Effector CD4-positive, alpha-beta T cell (primary cell): ENCODE measurements around the gene MRFAP1L1.

ENCODE experiments used
- DNase-seq: peaks from one replicate; pipeline ENCODE4 v3.0.0-alpha.2; 2020

Gene MRFAP1L1

GRCh38 chr4:6715704-6716017, 6.0 kb upstream of the MRFAP1L1 start:
- no peak for DNase-seq

DNA sequence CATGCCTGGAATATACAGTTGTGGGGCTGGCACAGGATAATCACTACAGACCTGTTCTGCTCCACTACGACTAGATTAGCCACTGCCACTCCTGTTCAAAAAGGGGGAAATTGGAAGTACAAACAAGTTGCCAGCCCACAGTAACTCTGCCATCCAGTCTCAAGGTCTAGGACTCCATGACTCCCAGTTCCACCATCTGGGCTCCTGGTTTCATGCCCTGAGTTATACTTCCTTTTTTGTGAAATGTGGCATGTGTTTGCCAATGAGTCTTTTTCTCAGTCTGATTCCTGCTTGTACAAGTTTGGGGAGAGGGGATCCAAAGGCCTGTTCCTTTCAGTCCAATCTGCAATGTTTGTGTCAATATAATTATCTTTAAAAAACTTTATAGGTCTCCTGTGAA, 5.3 kb upstream of the MRFAP1L1 start:
- DNase-seq: no peak

DNA sequence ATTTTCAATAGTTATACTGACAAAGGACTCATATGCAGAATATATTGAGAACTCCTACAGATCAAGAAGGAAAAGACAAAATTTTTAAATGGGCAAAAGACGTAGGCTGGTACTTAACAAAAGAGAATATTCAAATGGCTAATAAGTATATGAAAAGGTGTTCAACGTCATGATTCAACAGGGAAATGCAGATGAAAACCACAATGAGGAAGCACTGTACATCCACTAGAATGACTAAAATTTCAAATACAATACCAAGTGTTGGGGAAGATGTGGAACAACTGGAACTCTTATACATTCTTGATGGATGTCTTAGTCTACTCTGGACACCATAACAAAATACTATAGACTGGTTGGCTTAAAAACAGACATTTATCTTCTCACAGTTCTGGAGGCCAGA, 1.3 kb upstream of the MRFAP1L1 start:
- no peak for DNase-seq

DNA sequence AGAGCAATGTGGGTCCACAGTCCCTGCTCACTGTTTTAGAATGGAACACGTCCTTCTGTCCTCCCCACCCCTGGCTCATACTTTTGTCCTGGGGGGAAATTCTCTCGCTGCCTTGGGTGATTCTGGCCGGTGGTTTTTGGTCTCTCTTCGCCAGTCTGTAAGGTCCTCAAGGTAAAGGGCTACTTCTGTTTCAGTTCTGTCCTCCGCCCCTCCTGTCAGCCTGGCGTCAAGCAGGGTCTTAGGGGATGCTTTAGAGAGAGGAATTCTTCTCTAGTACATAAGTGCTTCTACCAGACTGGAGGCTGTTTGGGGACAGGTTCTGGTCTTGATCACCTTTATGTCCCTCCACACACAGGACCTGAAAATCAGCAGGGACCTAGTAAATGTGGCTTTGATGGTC, 617 bp upstream of the MRFAP1L1 start:
- DNase-seq: no peak

- no peak for DNase-seq
These were observed 3.5 kb downstream of the MRFAP1L1 start for GRCh38 chr4:6706173-6706572.

DNA sequence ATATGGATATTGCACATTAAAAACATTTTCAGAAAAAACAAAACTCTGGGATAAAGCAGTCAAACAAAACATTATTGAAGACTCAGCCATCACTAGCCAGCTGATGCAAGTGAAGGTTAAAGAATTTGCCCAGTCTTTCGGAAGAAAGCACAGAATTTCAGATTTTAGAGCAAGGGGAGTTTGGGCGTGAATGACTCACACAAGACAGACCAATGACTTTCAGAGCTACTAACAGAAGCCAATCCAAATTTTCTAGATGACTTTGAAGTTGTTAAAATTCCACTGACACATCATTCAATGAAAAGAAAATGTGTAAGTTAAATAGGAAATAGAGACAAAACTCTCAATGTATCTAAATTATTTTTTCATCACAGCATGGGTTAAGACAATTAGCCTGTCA, 4.0 kb downstream of the MRFAP1L1 start:
- DNase-seq: no peak

- DNase-seq: no peak
These were observed 5.9 kb downstream of the MRFAP1L1 start for GRCh38 chr4:6703786-6704185.

DNA sequence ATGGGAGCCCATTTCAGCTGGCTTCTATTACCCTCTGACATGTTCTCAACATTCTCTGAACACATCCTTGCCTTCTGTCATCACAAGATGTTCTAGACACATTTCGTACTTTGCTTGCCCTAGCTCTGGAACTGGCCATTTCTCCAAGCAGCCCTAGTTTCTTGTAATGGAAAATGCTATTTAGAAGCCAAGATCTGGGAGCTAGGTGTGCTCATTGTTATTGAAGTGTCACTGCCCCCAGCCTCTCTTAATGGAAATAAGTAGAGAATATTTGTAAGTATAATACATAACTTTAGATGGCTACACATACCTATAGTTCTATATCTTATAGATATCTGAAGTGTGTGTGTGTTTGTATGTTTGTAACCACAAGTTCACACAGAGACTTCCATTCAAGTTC, 6.9 kb downstream of the MRFAP1L1 start:
- DNase-seq: no peak

GRCh38 chr4:6701371-6701770, 8.3 kb downstream of the MRFAP1L1 start:
- peak; percentile 18 for DNase-seq

- no peak for DNase-seq
These were observed 9.8 kb downstream of the MRFAP1L1 start for GRCh38 chr4:6699903-6700302.

DNA sequence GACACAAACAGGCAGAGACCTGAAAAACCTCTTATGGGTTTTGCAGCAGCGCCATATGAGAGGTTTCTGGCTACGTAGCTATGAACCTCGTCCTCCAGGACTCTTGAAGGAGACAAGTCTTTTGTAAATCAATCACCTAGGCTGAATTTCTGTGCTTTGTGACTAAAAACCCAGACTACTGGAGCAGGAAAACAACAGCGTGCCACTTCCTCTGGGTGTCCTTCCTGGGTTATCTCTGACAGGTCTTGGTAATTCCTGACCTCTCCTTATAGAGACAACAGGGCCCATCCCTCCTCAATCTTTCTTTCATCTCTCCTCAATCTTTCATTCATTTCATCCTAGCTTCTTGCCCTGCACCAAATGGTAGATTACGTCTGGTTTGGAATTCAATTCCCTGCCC, 10.3 kb downstream of the MRFAP1L1 start:
- DNase-seq: no peak

- no peak for DNase-seq
These were observed 12.5 kb downstream of the MRFAP1L1 start for GRCh38 chr4:6697131-6697530.

DNA sequence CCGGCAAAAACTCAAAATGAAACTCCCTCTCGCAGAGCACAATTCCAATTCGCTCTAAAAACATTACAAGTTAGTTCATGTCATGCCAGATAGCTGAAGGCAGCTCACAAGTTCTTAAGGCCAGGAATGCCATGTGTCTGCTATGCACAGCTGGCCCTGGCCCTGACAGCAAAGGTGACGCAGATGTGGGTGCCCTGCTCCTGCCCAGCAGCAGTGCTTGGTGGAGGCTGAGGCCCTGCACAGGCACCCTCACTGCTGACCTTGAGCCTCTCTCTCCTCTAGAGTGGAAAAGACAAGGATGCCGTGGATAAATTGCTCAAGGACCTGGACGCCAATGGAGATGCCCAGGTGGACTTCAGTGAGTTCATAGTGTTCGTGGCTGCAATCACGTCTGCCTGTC, 13.1 kb downstream of the MRFAP1L1 start:
- no peak for DNase-seq

GRCh38 chr4:6695660-6696610, 13.7 kb downstream of the MRFAP1L1 start:
- DNase-seq: peak; percentile 55

DNA sequence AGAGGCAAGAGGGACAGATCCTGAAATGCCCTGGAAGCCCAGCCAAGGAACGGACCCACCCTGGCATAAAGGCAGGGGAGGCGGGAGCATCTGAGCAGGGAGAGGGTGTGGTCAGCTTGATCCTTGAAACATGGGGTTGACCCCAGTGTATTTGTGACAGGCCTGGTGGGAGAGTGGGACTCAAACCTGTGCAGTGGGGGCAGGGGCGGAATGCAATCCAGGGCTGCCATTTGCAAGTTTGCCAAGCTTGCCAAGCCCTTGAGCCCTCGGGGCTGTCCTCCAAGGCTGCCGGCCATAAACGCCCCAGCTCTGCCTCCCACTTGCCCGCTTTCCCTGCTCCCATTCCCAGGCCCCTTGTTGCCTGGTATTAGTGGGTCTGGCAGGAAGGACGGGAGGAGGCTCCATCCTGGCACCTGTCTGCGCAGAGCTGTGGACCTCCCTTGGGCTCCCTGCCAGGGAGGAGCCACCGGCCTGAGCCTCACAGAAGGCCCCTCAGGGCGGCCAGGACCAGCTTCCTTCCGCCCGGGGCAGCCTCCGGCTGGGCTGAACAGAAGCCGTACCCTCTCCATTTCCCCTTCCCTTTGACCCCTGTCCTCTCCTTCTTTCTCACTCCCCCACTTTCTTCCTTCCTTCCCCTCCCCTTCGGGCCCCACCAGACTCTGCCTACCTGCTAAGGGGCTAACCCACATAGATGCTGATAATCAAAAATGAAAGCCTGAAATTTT, 15.3 kb downstream of the MRFAP1L1 start:
- DNase-seq: no peak

- DNase-seq: no peak
These were observed 16.2 kb downstream of the MRFAP1L1 start, which contains the start of gene S100P for GRCh38 chr4:6693231-6694176. Gene S100P, plus strand, starts transcription at chr4:6693878. Its CDS starts 55 bp downstream, at chr4:6693933.

DNA sequence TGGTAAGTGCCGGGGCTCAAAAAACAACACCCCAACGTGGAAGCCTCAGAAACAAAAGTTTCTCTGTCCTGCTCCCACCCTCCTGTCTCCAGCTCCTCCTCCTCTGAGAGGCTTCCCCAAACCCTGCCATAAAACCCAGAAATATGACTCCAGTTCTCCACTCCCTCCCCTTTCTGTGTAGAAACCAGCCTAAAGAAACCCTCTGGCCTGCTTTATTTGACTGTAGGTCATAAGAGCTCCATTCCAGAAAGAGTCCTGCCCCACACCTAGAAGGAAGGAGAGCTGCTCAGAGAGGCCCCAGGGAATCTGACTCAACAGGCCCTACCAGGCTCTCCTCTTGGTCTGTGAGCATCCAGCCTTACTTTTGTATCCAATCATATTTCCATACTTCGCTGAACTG, 16.9 kb downstream of the MRFAP1L1 start:
- no peak for DNase-seq

- DNase-seq: no peak
These were observed 17.3 kb downstream of the MRFAP1L1 start for GRCh38 chr4:6692379-6692778.

GRCh38 chr4:6689506-6689960, 20.1 kb downstream of the MRFAP1L1 start:
- DNase-seq: no peak

GRCh38 chr4:6688879-6689505, 20.7 kb downstream of the MRFAP1L1 start:
- DNase-seq: peak; percentile 64

- no peak for DNase-seq
These were observed 21.5 kb downstream of the MRFAP1L1 start for GRCh38 chr4:6687947-6688878.
